Stimulated activated naive CD8-positive, alpha-beta T cell treated with anti-CD3 and anti-CD28 coated beads, Interleukin-15, Interleukin-2, amounts not matched to agents 100 ng/mL and 50 ng/mL, for 24 hours (primary cell): ENCODE measurements around the gene RSAD2.

Experiments used
- H3K27ac Mint-ChIP-seq: one replicate; pipeline ENCODE4 v1.8.0; 2021; ENCODE audit warnings: mild to moderate bottlenecking, mixed read lengths
- H3K27me3 Mint-ChIP-seq: one replicate; pipeline ENCODE4 v1.8.0; 2021; ENCODE audit warnings: mixed read lengths
- H3K36me3 Mint-ChIP-seq: one replicate; pipeline ENCODE4 v1.8.0; 2021; ENCODE audit warnings: low read depth, mixed read lengths
- H3K4me1 Mint-ChIP-seq: one replicate; pipeline ENCODE4 v1.8.0; 2021; ENCODE audit warnings: low read depth, mixed read lengths
- H3K4me3 Mint-ChIP-seq: one replicate; pipeline ENCODE4 v1.8.0; 2021; ENCODE audit warnings: mild to moderate bottlenecking, mixed read lengths
- H3K9me3 Mint-ChIP-seq: one replicate; pipeline ENCODE4 v1.8.0; 2021; ENCODE audit warnings: mixed read lengths

The RSAD2 gene

GRCh38 chr2:6909431-6910385 lies 32.1 kb downstream of the RSAD2 start:
- Mint-ChIP-seq H3K36me3 (peaks cover 37% of the 10 kb centered on the region), H3K4me3 (peak overlapping the region; percentile 74), H3K4me1 (peaks cover 96% of the 10 kb centered on the region)

GRCh38 chr2:6911721-6912120 lies 34.1 kb downstream of the RSAD2 start:
- H3K4me3 Mint-ChIP-seq, result peak overlapping the region; percentile 69
- H3K36me3 Mint-ChIP-seq, result peaks cover 37% of the 10 kb centered on the region
- H3K9me3 Mint-ChIP-seq, result peaks cover 7% of the 10 kb centered on the region
- H3K4me1 Mint-ChIP-seq, result peaks cover 98% of the 10 kb centered on the region
- H3K27me3 Mint-ChIP-seq, result no peaks in the 10 kb centered on the region
- peak overlapping the region; percentile 87 for H3K27ac Mint-ChIP-seq

More at GRCh38 chr2:6909431-6910385, 32.1 kb downstream of the RSAD2 start:
- Mint-ChIP-seq H3K9me3 (peaks cover 7% of the 10 kb centered on the region), H3K27ac (peak overlapping the region; percentile 95), H3K27me3 (no peaks in the 10 kb centered on the region)

- Mint-ChIP-seq H3K4me3 (peak overlapping the region; percentile 69), H3K9me3 (no peaks in the 10 kb centered on the region), H3K27ac (peak overlapping the region; percentile 86), H3K4me1 (peaks cover 84% of the 10 kb centered on the region), H3K36me3 (peaks cover 26% of the 10 kb centered on the region), H3K27me3 (no peaks in the 10 kb centered on the region)
These were observed 36.0 kb downstream of the RSAD2 start for GRCh38 chr2:6913415-6914157.

- Mint-ChIP-seq H3K27ac (peak overlapping the region; percentile 67), H3K9me3 (no peaks in the 10 kb centered on the region), H3K4me3 (no peak overlapping the region), H3K36me3 (peaks cover 27% of the 10 kb centered on the region), H3K27me3 (no peaks in the 10 kb centered on the region), H3K4me1 (peaks cover 83% of the 10 kb centered on the region)
These were observed 37.3 kb downstream of the RSAD2 start for GRCh38 chr2:6914828-6915227.

GRCh38 chr2:6915399-6915798 lies 37.8 kb downstream of the RSAD2 start:
- Mint-ChIP-seq H3K36me3 (peaks cover 23% of the 10 kb centered on the region), H3K27me3 (no peaks in the 10 kb centered on the region), H3K9me3 (no peaks in the 10 kb centered on the region), H3K4me1 (peaks cover 83% of the 10 kb centered on the region), H3K4me3 (no peak overlapping the region), H3K27ac (peak overlapping the region; percentile 67)

GRCh38 chr2:6916224-6916623 lies 38.6 kb downstream of the RSAD2 start:
- H3K36me3 Mint-ChIP-seq, result peaks cover 20% of the 10 kb centered on the region
- H3K9me3 Mint-ChIP-seq, result no peaks in the 10 kb centered on the region
- peak overlapping the region; percentile 37 for H3K27ac Mint-ChIP-seq
- peak overlapping the region; percentile 81 for H3K4me3 Mint-ChIP-seq
- no peaks in the 10 kb centered on the region for H3K27me3 Mint-ChIP-seq
- H3K4me1 Mint-ChIP-seq, result peaks cover 81% of the 10 kb centered on the region

GRCh38 chr2:6916736-6917070 lies 39.1 kb downstream of the RSAD2 start:
- Mint-ChIP-seq H3K27me3 (no peaks in the 10 kb centered on the region), H3K36me3 (peaks cover 16% of the 10 kb centered on the region), H3K27ac (peak overlapping the region; percentile 83), H3K4me1 (peaks cover 81% of the 10 kb centered on the region), H3K4me3 (peak overlapping the region; percentile 81), H3K9me3 (no peaks in the 10 kb centered on the region)

GRCh38 chr2:6917071-6917760 lies 39.6 kb downstream of the RSAD2 start, which contains the start of gene RNF144A:
RNF144A (plus strand) TSS chr2:6917412; CDS start chr2:6996927, 79,515 bp downstream.
- H3K27ac Mint-ChIP-seq, result peak within 1 kb of the TSS; percentile 83
- H3K9me3 Mint-ChIP-seq, result no peaks in the 10 kb centered on the region
- H3K4me3 Mint-ChIP-seq, result peak within 1 kb of the TSS; percentile 81
- no peaks in the 10 kb centered on the region for H3K27me3 Mint-ChIP-seq
- peaks cover 14% of the 10 kb centered on the region for H3K36me3 Mint-ChIP-seq
- H3K4me1 Mint-ChIP-seq, result peaks cover 81% of the 10 kb centered on the region

GRCh38 chr2:6917761-6918421 lies 40.3 kb downstream of the RSAD2 start:
- H3K27me3 Mint-ChIP-seq, result no peaks in the 10 kb centered on the region
- no peaks in the 10 kb centered on the region for H3K9me3 Mint-ChIP-seq
- H3K36me3 Mint-ChIP-seq, result peaks cover 9% of the 10 kb centered on the region
- peak overlapping the region; percentile 16 for H3K27ac Mint-ChIP-seq
- H3K4me3 Mint-ChIP-seq, result peak overlapping the region; percentile 74
- H3K4me1 Mint-ChIP-seq, result peaks cover 77% of the 10 kb centered on the region

GRCh38 chr2:6919901-6920742 lies 42.5 kb downstream of the RSAD2 start:
- Mint-ChIP-seq H3K27me3 (no peaks in the 10 kb centered on the region), H3K9me3 (no peaks in the 10 kb centered on the region), H3K36me3 (peaks cover 15% of the 10 kb centered on the region), H3K4me3 (no peak overlapping the region), H3K4me1 (peaks cover 78% of the 10 kb centered on the region), H3K27ac (no peak overlapping the region)

GRCh38 chr2:6920743-6921064 lies 43.1 kb downstream of the RSAD2 start:
- peaks cover 78% of the 10 kb centered on the region for H3K4me1 Mint-ChIP-seq
- H3K27me3 Mint-ChIP-seq, result no peaks in the 10 kb centered on the region
- no peaks in the 10 kb centered on the region for H3K9me3 Mint-ChIP-seq
- H3K27ac Mint-ChIP-seq, result no peak overlapping the region
- H3K36me3 Mint-ChIP-seq, result peaks cover 15% of the 10 kb centered on the region
- H3K4me3 Mint-ChIP-seq, result no peak overlapping the region

- no peak overlapping the region for H3K4me3 Mint-ChIP-seq
- no peaks in the 10 kb centered on the region for H3K27me3 Mint-ChIP-seq
- peak overlapping the region; percentile 5 for H3K27ac Mint-ChIP-seq
- no peaks in the 10 kb centered on the region for H3K9me3 Mint-ChIP-seq
- peaks cover 73% of the 10 kb centered on the region for H3K4me1 Mint-ChIP-seq
- peaks cover 15% of the 10 kb centered on the region for H3K36me3 Mint-ChIP-seq
These were observed 43.8 kb downstream of the RSAD2 start for GRCh38 chr2:6921321-6921922.

GRCh38 chr2:6922201-6922656 lies 44.7 kb downstream of the RSAD2 start:
- Mint-ChIP-seq H3K4me1 (peaks cover 69% of the 10 kb centered on the region), H3K27me3 (no peaks in the 10 kb centered on the region), H3K4me3 (no peak overlapping the region), H3K27ac (no peak overlapping the region), H3K36me3 (peaks cover 15% of the 10 kb centered on the region), H3K9me3 (no peaks in the 10 kb centered on the region)
